WTC11 (cell line): ENCODE results near the gene DUSP6. TPM values are rescaled to one million over a fixed set of nuclear protein-coding genes. Genes with fewer than 3 reads are reported as not detected.

ENCODE experiments used
- ATAC-seq: fragments of 200-7000 bp; cut with Tn5 transposase; 2 replicates; pipeline ENCODE4 v1.10.0; 2021; ENCODE audit warnings: mild to moderate bottlenecking, moderate library complexity
- CTCF ChIA-PET: fragments of 300-600 bp; sonication (Branson Sonifier 250); formaldehyde crosslinking; loops from one replicate; lab custom pipeline; 2021; ENCODE audit warnings: antibody characterized with exemption; lab: Charles Lee
- POLR2A ChIA-PET: fragments of 350-600 bp; sonication (Branson Sonifier 250); formaldehyde crosslinking; loops from one replicate; lab custom pipeline; 2021; ENCODE audit warnings: antibody characterized with exemption; lab: Charles Lee
- DNase-seq: peaks from one replicate; pipeline ENCODE4 v3.0.0; 2021; ENCODE audit warnings: low spot score
- H3K27ac Mint-ChIP-seq: 2 replicates; pipeline ENCODE4 v1.8.0; 2021; ENCODE audit warnings: mixed read lengths
- H3K27me3 Mint-ChIP-seq: 2 replicates; pipeline ENCODE4 v1.8.0; 2021; ENCODE audit warnings: low read depth, mild to moderate bottlenecking, moderate library complexity, mixed read lengths
- H3K36me3 Mint-ChIP-seq: 2 replicates; pipeline ENCODE4 v1.8.0; 2021; ENCODE audit warnings: mixed read lengths
- H3K4me1 Mint-ChIP-seq: 2 replicates; pipeline ENCODE4 v1.8.0; 2022; ENCODE audit warnings: mixed read lengths
- H3K4me3 Mint-ChIP-seq: 2 replicates; pipeline ENCODE4 v1.8.0; 2021; ENCODE audit warnings: mild to moderate bottlenecking, moderate library complexity, mixed read lengths
- H3K9me3 Mint-ChIP-seq: 2 replicates; pipeline ENCODE4 v1.8.0; 2021; ENCODE audit warnings: mixed read lengths
- E2F4 ChIP-seq: sonication (generic); formaldehyde crosslinking; IDR thresholded peaks from 2 replicates; pipeline ENCODE4 v1.8.1; 2022; ENCODE audit warnings: low read depth, mild to moderate bottlenecking, moderate library complexity, missing genetic modification reagents, borderline replicate concordance
- E2F5 ChIP-seq: sonication (generic); formaldehyde crosslinking; IDR thresholded peaks from 2 replicates; pipeline ENCODE4 v1.8.1; 2022; ENCODE audit warnings: mild to moderate bottlenecking, moderate library complexity, missing genetic modification reagents
- ERG ChIP-seq: fragments of 250-450 bp; sonication (Bioruptor Pico); IDR thresholded peaks from 2 replicates; pipeline ENCODE4 v1.8.0; 2021; ENCODE audit warnings: mild to moderate bottlenecking
- FOXJ3 ChIP-seq: sonication (generic); formaldehyde crosslinking; IDR thresholded peaks from 2 replicates; pipeline ENCODE4 v1.9.0; 2021; ENCODE audit warnings: missing genetic modification reagents, mild to moderate bottlenecking, borderline replicate concordance
- FOXK1 ChIP-seq: sonication (generic); formaldehyde crosslinking; IDR thresholded peaks from 2 replicates; pipeline ENCODE4 v1.8.0; 2022; ENCODE audit warnings: mild to moderate bottlenecking, moderate library complexity, missing genetic modification reagents
- FOXP4 ChIP-seq: sonication (generic); formaldehyde crosslinking; IDR thresholded peaks from 2 replicates; pipeline ENCODE4 v1.8.0; 2022; ENCODE audit warnings: mild to moderate bottlenecking, missing genetic modification reagents
- GABPB1 ChIP-seq: sonication (generic); formaldehyde crosslinking; IDR thresholded peaks from 2 replicates; pipeline ENCODE4 v1.8.1; 2023; ENCODE audit warnings: mild to moderate bottlenecking, missing genetic modification reagents
- GTF2I ChIP-seq: fragments of 250-450 bp; sonication (Bioruptor Pico); conservative IDR thresholded peaks from 2 replicates; pipeline ENCODE4 v1.4.0; 2021; ENCODE audit warnings: mild to moderate bottlenecking
- IRF1 ChIP-seq: sonication (generic); formaldehyde crosslinking; IDR thresholded peaks from 2 replicates; pipeline ENCODE4 v1.8.0; 2023; ENCODE audit warnings: missing genetic modification reagents
- JAZF1 ChIP-seq: fragments of 250-450 bp; sonication (Bioruptor Pico); IDR thresholded peaks from 2 replicates; pipeline ENCODE4 v1.9.0; 2021; ENCODE audit warnings: moderate library complexity, mild to moderate bottlenecking, inconsistent platforms
- MLX ChIP-seq: sonication (generic); formaldehyde crosslinking; IDR thresholded peaks from 2 replicates; pipeline ENCODE4 v1.8.1; 2023; ENCODE audit warnings: mild to moderate bottlenecking, missing genetic modification reagents, moderate library complexity
- MXD4 ChIP-seq: fragments of 250-450 bp; sonication (Bioruptor Pico); IDR thresholded peaks from 2 replicates; pipeline ENCODE4 v1.8.0; 2021; ENCODE audit warnings: mild to moderate bottlenecking, moderate library complexity, borderline replicate concordance
- NFYB ChIP-seq: sonication (generic); formaldehyde crosslinking; conservative IDR thresholded peaks from 2 replicates; pipeline ENCODE4 v1.8.0; 2022; ENCODE audit warnings: low read depth, missing genetic modification reagents
- NR2C2 ChIP-seq: sonication (generic); formaldehyde crosslinking; IDR thresholded peaks from 2 replicates; pipeline ENCODE4 v1.8.0; 2022; ENCODE audit warnings: mild to moderate bottlenecking, missing genetic modification reagents
- PRDM15 ChIP-seq: sonication (generic); formaldehyde crosslinking; IDR thresholded peaks from 2 replicates; pipeline ENCODE4 v1.8.0; 2022; ENCODE audit warnings: missing genetic modification reagents
- PRRX2 ChIP-seq: fragments of 250-450 bp; sonication (Bioruptor Pico); IDR thresholded peaks from 2 replicates; pipeline ENCODE4 v1.8.0; 2021; ENCODE audit warnings: mild to moderate bottlenecking
- RELA ChIP-seq: sonication (generic); formaldehyde crosslinking; IDR thresholded peaks from 2 replicates; pipeline ENCODE4 v1.8.1; 2022; ENCODE audit warnings: missing genetic modification reagents, mild to moderate bottlenecking, borderline replicate concordance
- USF2 ChIP-seq: sonication (generic); formaldehyde crosslinking; IDR thresholded peaks from 2 replicates; pipeline ENCODE4 v1.8.1; 2023; ENCODE audit warnings: mild to moderate bottlenecking, missing genetic modification reagents, moderate library complexity
- ZNF219 ChIP-seq: sonication (generic); formaldehyde crosslinking; IDR thresholded peaks from 2 replicates; pipeline ENCODE4 v1.8.0; 2023; ENCODE audit warnings: missing genetic modification reagents, mild to moderate bottlenecking, borderline replicate concordance
- ZNF232 ChIP-seq: sonication (generic); formaldehyde crosslinking; IDR thresholded peaks from 2 replicates; pipeline ENCODE4 v1.8.0; 2022; ENCODE audit warnings: mild to moderate bottlenecking, missing genetic modification reagents
- total RNA-seq: library from RNA; stranded (reverse); gene quantifications from 3 replicates; pipeline ENCODE4 v1.2.3, GENCODE V29; 2021

The DUSP6 gene
- total RNA-seq, 1 experiment from 2014 or later = 245 TPM

- ChIA-PET POLR2A (no interaction called here), CTCF (interaction anchor here (1.0 kb wide), 1 partner anchor 26 kb away, joined by 4 read pairs; no protein-coding TSS in a partner anchor)
- no peak overlapping the region for H3K27ac Mint-ChIP-seq
- ATAC-seq = no peak
- H3K4me3 Mint-ChIP-seq = no peak overlapping the region
- no peak for TF ChIP-seq ERG (CRISPR knock-in tag)
- TF ChIP-seq FOXP4 (CRISPR knock-in tag) = no peak
- no peak for TF ChIP-seq RELA (CRISPR knock-in tag)
- no peak for TF ChIP-seq FOXK1 (CRISPR knock-in tag)
- no peak for TF ChIP-seq ZNF232 (CRISPR knock-in tag)
- TF ChIP-seq E2F5 (CRISPR knock-in tag) = no peak
- no peak for TF ChIP-seq FOXJ3 (CRISPR knock-in tag)
- no peak for TF ChIP-seq MXD4
- TF ChIP-seq ZNF219 (CRISPR knock-in tag) = no peak
- TF ChIP-seq NR2C2 = no peak
- no peak for TF ChIP-seq E2F4 (CRISPR knock-in tag)
- no peak for TF ChIP-seq MLX (CRISPR knock-in tag)
- TF ChIP-seq JAZF1 (CRISPR knock-in tag) = no peak
- TF ChIP-seq GTF2I = no peak
- TF ChIP-seq NFYB (CRISPR knock-in tag) = no peak
- H3K36me3 Mint-ChIP-seq = no peaks in the 10 kb centered on the region
- no peak for DNase-seq
- peaks cover 23% of the 10 kb centered on the region for H3K4me1 Mint-ChIP-seq
- H3K27me3 Mint-ChIP-seq = no peaks in the 10 kb centered on the region
- no peaks in the 10 kb centered on the region for H3K9me3 Mint-ChIP-seq
Observed at GRCh38 chr12:89319606-89320005, 32.7 kb downstream of the DUSP6 start.

GRCh38 chr12:89319122-89319521 is 33.2 kb downstream of the DUSP6 start:
- H3K9me3 Mint-ChIP-seq = no peaks in the 10 kb centered on the region
- H3K27ac Mint-ChIP-seq = no peak overlapping the region
- H3K27me3 Mint-ChIP-seq = no peaks in the 10 kb centered on the region
- DNase-seq = no peak
- peaks cover 23% of the 10 kb centered on the region for H3K4me1 Mint-ChIP-seq
- no peaks in the 10 kb centered on the region for H3K36me3 Mint-ChIP-seq
- ChIA-PET CTCF (interaction anchor here (1.0 kb wide), 1 partner anchor 27 kb away, joined by 4 read pairs; no protein-coding TSS in a partner anchor), POLR2A (no interaction called here)
- peak; percentile 30; the same call in 1 of the 2 replicates for ATAC-seq
- no peak overlapping the region for H3K4me3 Mint-ChIP-seq
- TF ChIP-seq PRRX2 (CRISPR knock-in tag) (no peak), PRDM15 (CRISPR knock-in tag) (no peak), IRF1 (CRISPR knock-in tag) (no peak), USF2 (CRISPR knock-in tag) (no peak), GABPB1 (CRISPR knock-in tag) (no peak), FOXP4 (CRISPR knock-in tag) (no peak)
